HS-27A (cell line): ENCODE measurements around the gene CDK9.
"Not testable (repeated sequence)": the region's sequence is repeated elsewhere in the genome, so short reads cannot be mapped to it uniquely, and the experiment has no call there.

Experiments
- DNase-seq: peaks from one replicate; pipeline ENCODE4 v3.0.0-alpha.2; 2012; ENCODE audit warnings: low read depth, missing footprints

CDK9 gene

GRCh38 chr9:127780126-127780885 is 5.5 kb upstream of the CDK9 start:
- DNase-seq, result no peak

GRCh38 chr9:127780909-127781308 is 4.9 kb upstream of the CDK9 start:
- DNase-seq, result not testable (repeated sequence)

- no peak for DNase-seq
Measured at GRCh38 chr9:127781806-127782205, 4.0 kb upstream of the CDK9 start.

- no peak for DNase-seq
Measured at GRCh38 chr9:127783111-127784008, 2.5 kb upstream of the CDK9 start.

GRCh38 chr9:127785023-127785932 is 556 bp upstream of the CDK9 start:
- peak; percentile 19 for DNase-seq

- no peak for DNase-seq
Measured at GRCh38 chr9:127786773-127787104, 905 bp downstream of the CDK9 start.

- DNase-seq, result no peak
Measured at GRCh38 chr9:127788337-127789011, 2.6 kb downstream of the CDK9 start.

- DNase-seq, result no peak
Measured at GRCh38 chr9:127789179-127789578, 3.3 kb downstream of the CDK9 start.

- no peak for DNase-seq
Measured at GRCh38 chr9:127790094-127790855, 4.4 kb downstream of the CDK9 start.

GRCh38 chr9:127791085-127791484 is 5.3 kb downstream of the CDK9 start:
- no peak for DNase-seq

GRCh38 chr9:127792417-127793031 is 6.7 kb downstream of the CDK9 start:
- DNase-seq, result no peak

GRCh38 chr9:127793093-127793708 is 7.4 kb downstream of the CDK9 start:
- DNase-seq, result no peak

GRCh38 chr9:127794001-127794791 is 8.4 kb downstream of the CDK9 start:
- DNase-seq, result no peak

GRCh38 chr9:127796225-127796813 is 10.5 kb downstream of the CDK9 start:
- no peak for DNase-seq

GRCh38 chr9:127796852-127797370 is 11.1 kb downstream of the CDK9 start:
- no peak for DNase-seq

- no peak for DNase-seq
Measured at GRCh38 chr9:127801955-127802575, 16.2 kb downstream of the CDK9 start.

- peak; percentile 29 for DNase-seq
Measured at GRCh38 chr9:127802576-127803443, 17.0 kb downstream of the CDK9 start, which contains the start of gene FPGS. Gene FPGS, plus strand, starts transcription at chr9:127802882. Its CDS starts 43 bp downstream, at chr9:127802925.
